ACHN (cell line): ENCODE measurements around the gene PPP1R26.
A peak's percentile ranks its signal among the peaks of the same experiment; 100 is the strongest.

Experiments
- DNase-seq: peaks from one replicate; pipeline ENCODE4 v3.0.0-alpha.2; 2015
- in situ Hi-C: cut with HindIII; loops from 2 replicates; pipeline ENCODE4 v1.10.0; 2017; ENCODE audit warnings: low sequenced_read_pairs, low pct_ligation_motif_present, low pct_unique_long_range_greater_than_20kb

The PPP1R26 gene

GRCh38 chr9:135485832-135486231 lies 6.2 kb downstream of the PPP1R26 start:
- in situ Hi-C loops: no loop called here
- no peak for DNase-seq

GRCh38 chr9:135486267-135487065 lies 6.9 kb downstream of the PPP1R26 start:
- no peak for DNase-seq
- in situ Hi-C loops: no loop called here

GRCh38 chr9:135487281-135488012 lies 7.9 kb downstream of the PPP1R26 start:
- no peak for DNase-seq
- in situ Hi-C loops: no loop called here

GRCh38 chr9:135488013-135488330 lies 8.4 kb downstream of the PPP1R26 start:
- in situ Hi-C loops: no loop called here
- no peak for DNase-seq

GRCh38 chr9:135488527-135488926 lies 8.9 kb downstream of the PPP1R26 start:
- in situ Hi-C loops: no loop called here
- DNase-seq: no peak

- in situ Hi-C loops: no loop called here
These were observed 9.8 kb downstream of the PPP1R26 start for GRCh38 chr9:135489188-135489906.

GRCh38 chr9:135490166-135490870 lies 10.7 kb downstream of the PPP1R26 start:
- in situ Hi-C loops: no loop called here
- DNase-seq: no peak

More at GRCh38 chr9:135489188-135489906, 9.8 kb downstream of the PPP1R26 start:
- DNase-seq: no peak

GRCh38 chr9:135490980-135491464 lies 11.4 kb downstream of the PPP1R26 start:
- in situ Hi-C loops: no loop called here
- DNase-seq: peak; percentile 10

- no peak for DNase-seq
- in situ Hi-C loops: no loop called here
These were observed 12.2 kb downstream of the PPP1R26 start for GRCh38 chr9:135491764-135492163.

GRCh38 chr9:135492886-135493669 lies 13.5 kb downstream of the PPP1R26 start:
- DNase-seq: no peak
- in situ Hi-C loops: no loop called here

GRCh38 chr9:135494791-135495559 lies 15.4 kb downstream of the PPP1R26 start:
- in situ Hi-C loops: no loop called here
- no peak for DNase-seq

- in situ Hi-C loops: no loop called here
- DNase-seq: no peak
These were observed 19.0 kb downstream of the PPP1R26 start for GRCh38 chr9:135498381-135499126.

GRCh38 chr9:135499326-135500070 lies 19.9 kb downstream of the PPP1R26 start:
- peak; percentile 83 for DNase-seq

GRCh38 chr9:135500071-135500524 lies 20.5 kb downstream of the PPP1R26 start:
- DNase-seq: peak; percentile 49
- in situ Hi-C loops: no loop called here

More at GRCh38 chr9:135499326-135500070, 19.9 kb downstream of the PPP1R26 start:
- in situ Hi-C loops: no loop called here

GRCh38 chr9:135500525-135501260 lies 21.1 kb downstream of the PPP1R26 start, which contains the start of gene MRPS2:
MRPS2 (plus strand) TSS chr9:135500682; CDS start chr9:135500711, 29 bp downstream.
- peak; percentile 86 for DNase-seq
- in situ Hi-C loops: no loop called here
